Measurements from ENCODE around the gene GPR157.

Gene GPR157

DNA sequence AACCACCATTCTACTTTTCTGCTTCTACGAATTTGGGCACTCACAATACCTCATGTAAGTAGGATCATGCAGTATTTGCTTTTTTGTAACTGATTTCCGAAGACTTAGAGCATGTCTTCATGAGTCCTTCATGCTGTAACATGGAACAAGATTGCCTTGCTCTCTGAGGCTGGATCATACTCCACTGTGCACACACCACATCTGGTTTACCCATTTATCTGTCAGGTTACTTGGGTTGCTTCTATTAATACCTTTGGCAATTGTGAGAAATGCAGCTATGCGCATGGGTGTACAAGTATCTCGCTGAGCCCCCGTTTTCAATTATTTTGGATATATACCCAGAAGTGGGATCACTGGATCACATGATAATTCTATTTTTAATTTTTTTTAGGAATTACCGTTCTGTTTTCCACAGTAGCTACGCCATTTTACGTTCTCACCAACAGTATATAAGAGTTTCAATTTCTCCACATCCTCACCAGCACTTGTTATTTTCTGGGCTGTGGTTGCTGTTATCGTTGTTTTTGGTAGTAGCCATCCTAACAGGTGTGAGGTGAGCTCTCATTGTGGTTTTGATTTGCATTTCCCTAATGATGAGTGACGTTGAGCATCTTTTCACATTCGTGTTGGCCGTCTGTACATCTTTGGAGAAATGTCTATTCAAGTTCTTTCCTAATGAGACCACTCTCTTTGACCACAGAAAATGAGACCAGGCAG lies 48.8 kb downstream of the GPR157 start:
- TF ChIP-seq CREB1 (IDR thresholded peaks at IDR 0.05; ENCODE audit: low read depth) = no peak
- no peak for TF ChIP-seq FOXM1 (IDR thresholded peaks at IDR 0.05; ENCODE audit: borderline replicate concordance, low read depth)
- no peak for TF ChIP-seq TCF12 (IDR thresholded peaks at IDR 0.05; ENCODE audit: low read depth)
- TF ChIP-seq EP300 (IDR thresholded peaks at IDR 0.05; ENCODE audit: borderline replicate concordance) = no peak
- no peak for TF ChIP-seq NFIC (IDR thresholded peaks at IDR 0.05)
- no peak for TF ChIP-seq TAF1 (IDR thresholded peaks at IDR 0.05; ENCODE audit: low read depth)
- no peak for TF ChIP-seq ZBTB7A (IDR thresholded peaks at IDR 0.05; ENCODE audit: low read depth)
- no peak for TF ChIP-seq CEBPB (IDR thresholded peaks at IDR 0.05)
- TF ChIP-seq EGR1 (IDR thresholded peaks at IDR 0.05) = no peak
- no peak for TF ChIP-seq USF1 (IDR thresholded peaks at IDR 0.05)
- no peak for TF ChIP-seq RAD21 (IDR thresholded peaks at IDR 0.05; ENCODE audit: low read depth)
- no peak for TF ChIP-seq YY1 (IDR thresholded peaks at IDR 0.05; ENCODE audit: low read depth)
- TF ChIP-seq REST (IDR thresholded peaks at IDR 0.05; ENCODE audit: low read depth) = no peak
- TF ChIP-seq, protein P1, sequence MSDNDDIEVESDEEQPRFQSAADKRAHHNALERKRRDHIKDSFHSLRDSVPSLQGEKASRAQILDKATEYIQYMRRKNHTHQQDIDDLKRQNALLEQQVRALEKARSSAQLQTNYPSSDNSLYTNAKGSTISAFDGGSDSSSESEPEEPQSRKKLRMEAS (IDR thresholded peaks at IDR 0.05) = no peak
- TF ChIP-seq TEAD4 (IDR thresholded peaks at IDR 0.05) = no peak

GRCh38 chr1:9078752-9079500 lies 50.0 kb downstream of the GPR157 start:
- TF ChIP-seq TAF1 (IDR thresholded peaks at IDR 0.05; ENCODE audit: low read depth) (no peak), RAD21 (IDR thresholded peaks at IDR 0.05; ENCODE audit: low read depth) (no peak), EP300 (IDR thresholded peaks at IDR 0.05; ENCODE audit: borderline replicate concordance) (no peak), CREB1 (IDR thresholded peaks at IDR 0.05; ENCODE audit: low read depth) (no peak), CEBPB (IDR thresholded peaks at IDR 0.05) (no peak), EGR1 (IDR thresholded peaks at IDR 0.05) (no peak), YY1 (IDR thresholded peaks at IDR 0.05; ENCODE audit: low read depth) (no peak), NFIC (IDR thresholded peaks at IDR 0.05) (no peak), FOXM1 (IDR thresholded peaks at IDR 0.05; ENCODE audit: borderline replicate concordance, low read depth) (no peak), USF1 (IDR thresholded peaks at IDR 0.05) (no peak), ZBTB7A (IDR thresholded peaks at IDR 0.05; ENCODE audit: low read depth) (no peak), REST (IDR thresholded peaks at IDR 0.05; ENCODE audit: low read depth) (no peak), TEAD4 (IDR thresholded peaks at IDR 0.05) (no peak), TCF12 (IDR thresholded peaks at IDR 0.05; ENCODE audit: low read depth) (no peak)
- TF ChIP-seq, protein P1 (IDR thresholded peaks at IDR 0.05) = no peak

GRCh38 chr1:9078015-9078751 lies 50.7 kb downstream of the GPR157 start:
- TF ChIP-seq EGR1 (IDR thresholded peaks at IDR 0.05) = no peak
- TF ChIP-seq ZBTB7A (IDR thresholded peaks at IDR 0.05; ENCODE audit: low read depth) = no peak
- TF ChIP-seq TEAD4 (IDR thresholded peaks at IDR 0.05) = no peak
- no peak for TF ChIP-seq FOXM1 (IDR thresholded peaks at IDR 0.05; ENCODE audit: borderline replicate concordance, low read depth)
- TF ChIP-seq REST (IDR thresholded peaks at IDR 0.05; ENCODE audit: low read depth) = no peak
- TF ChIP-seq RAD21 (IDR thresholded peaks at IDR 0.05; ENCODE audit: low read depth) = no peak
- no peak for TF ChIP-seq EP300 (IDR thresholded peaks at IDR 0.05; ENCODE audit: borderline replicate concordance)
- TF ChIP-seq TAF1 (IDR thresholded peaks at IDR 0.05; ENCODE audit: low read depth) = no peak
- TF ChIP-seq YY1 (IDR thresholded peaks at IDR 0.05; ENCODE audit: low read depth) = no peak
- TF ChIP-seq, protein P1 (IDR thresholded peaks at IDR 0.05) = no peak
- TF ChIP-seq CEBPB (IDR thresholded peaks at IDR 0.05) = no peak
- TF ChIP-seq TCF12 (IDR thresholded peaks at IDR 0.05; ENCODE audit: low read depth) = no peak
- TF ChIP-seq NFIC (IDR thresholded peaks at IDR 0.05) = no peak
- no peak for TF ChIP-seq CREB1 (IDR thresholded peaks at IDR 0.05; ENCODE audit: low read depth)

All from Ishikawa (cell line).